Suprapubic skin (tissue), 4 donors: ENCODE measurements around the gene TM6SF1.

Source experiments
- CTCF ChIP-seq, 2 donors: fragments of 200-600 bp in 1 of 2; fragments of 450-650 bp in 1 of 2; sonication (generic) in 1 of 2; IDR thresholded peaks; one replicate each; pipeline ENCODE4 v1.5.1; 2016 to 2019; ENCODE audit warnings: antibody characterized with exemption in 2 of 2, mild to moderate bottlenecking in 1 of 2, moderate library complexity in 1 of 2
- POLR2A ChIP-seq, 2 donors: fragments of 450-650 bp; IDR thresholded peaks; one replicate each; pipeline ENCODE4 v1.6.1; 2017; ENCODE audit warnings: antibody characterized with exemption in 2 of 2, mild to moderate bottlenecking in 2 of 2, moderate library complexity in 2 of 2
- POLR2AphosphoS5 ChIP-seq, 3 donors: sonication (generic); formaldehyde crosslinking; IDR thresholded peaks; one replicate each; pipeline ENCODE4 v1.6.1; 2017; ENCODE audit warnings: antibody characterized with exemption in 3 of 3

- TF ChIP-seq CTCF (IDR thresholded peaks at IDR 0.05) (no peak), POLR2AphosphoS5 (IDR thresholded peaks at IDR 0.05) (no peak), POLR2A (IDR thresholded peaks at IDR 0.05) (no peak)
Observed at GRCh38 chr15:83160741-83161140, 53.3 kb downstream of the TM6SF1 start.
